CD4-positive, alpha-beta T cell treated with Interleukin-4 for 4 hours (primary cell): Measurements from ENCODE around the gene C10orf105.

Experiments
- DNase-seq: peaks from one replicate; pipeline ENCODE4 v3.0.0-alpha.2; 2020

The C10orf105 gene

DNA sequence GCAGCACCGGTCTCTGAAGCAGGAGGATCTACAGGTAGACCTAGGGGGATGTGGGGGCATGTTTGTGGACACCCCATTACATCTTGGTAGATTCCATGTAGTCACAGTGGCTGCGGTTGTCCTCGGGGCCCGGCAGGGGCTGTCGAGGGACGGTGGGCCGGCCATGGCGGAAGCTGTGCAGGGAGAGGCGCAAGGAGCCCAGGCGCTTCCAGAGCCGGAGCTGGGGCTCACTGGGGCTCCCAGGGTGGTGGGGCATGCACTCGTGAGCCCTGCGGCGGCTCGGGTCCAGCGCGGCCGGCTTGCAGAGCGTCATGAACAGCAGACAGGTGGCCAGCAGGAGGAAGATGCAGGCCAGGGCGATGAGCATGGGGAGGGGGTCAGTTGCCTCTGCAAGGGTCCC, 3.7 kb downstream of the C10orf105 start:
- no peak for DNase-seq

DNA sequence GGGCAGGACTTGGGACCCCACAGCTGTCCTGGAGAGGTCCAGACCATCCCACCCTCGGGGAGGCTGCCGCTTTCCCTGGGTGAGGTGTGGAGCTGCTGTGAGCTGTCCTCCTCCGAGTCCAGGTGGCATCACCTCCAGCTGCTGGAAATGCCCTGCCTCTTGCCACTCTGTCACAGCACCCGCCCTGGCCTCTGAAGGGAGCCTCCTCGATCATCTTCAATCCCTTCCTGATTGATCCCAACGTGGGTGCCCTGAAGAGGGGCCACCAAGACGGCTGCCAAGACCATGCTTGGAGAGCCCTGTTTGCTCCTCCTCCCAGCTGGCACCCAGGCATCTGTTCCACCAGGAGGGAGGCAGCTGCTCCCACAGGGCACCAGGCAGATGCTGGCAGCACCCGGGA, 4.6 kb downstream of the C10orf105 start:
- DNase-seq, result no peak

DNA sequence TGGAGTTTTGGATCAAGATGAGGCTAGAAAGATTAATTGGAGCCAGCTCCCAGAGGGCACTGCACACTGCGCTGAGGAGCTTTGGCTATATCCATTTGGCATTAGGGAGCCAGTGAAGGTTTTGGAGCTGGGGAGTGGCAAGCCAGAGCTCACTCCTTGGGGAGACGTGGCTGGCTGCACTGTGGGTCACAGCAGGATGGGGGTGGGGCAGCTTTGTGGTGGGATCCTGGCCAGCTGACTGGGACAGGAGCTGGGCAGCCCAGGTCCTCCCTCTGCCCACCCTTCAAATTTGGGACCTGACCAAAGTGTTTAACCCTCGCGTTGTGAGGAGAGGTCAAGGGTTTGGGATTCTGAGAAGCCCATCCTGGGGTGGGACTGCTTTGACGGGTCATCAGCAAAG, 5.0 kb downstream of the C10orf105 start:
- DNase-seq, result no peak

DNA sequence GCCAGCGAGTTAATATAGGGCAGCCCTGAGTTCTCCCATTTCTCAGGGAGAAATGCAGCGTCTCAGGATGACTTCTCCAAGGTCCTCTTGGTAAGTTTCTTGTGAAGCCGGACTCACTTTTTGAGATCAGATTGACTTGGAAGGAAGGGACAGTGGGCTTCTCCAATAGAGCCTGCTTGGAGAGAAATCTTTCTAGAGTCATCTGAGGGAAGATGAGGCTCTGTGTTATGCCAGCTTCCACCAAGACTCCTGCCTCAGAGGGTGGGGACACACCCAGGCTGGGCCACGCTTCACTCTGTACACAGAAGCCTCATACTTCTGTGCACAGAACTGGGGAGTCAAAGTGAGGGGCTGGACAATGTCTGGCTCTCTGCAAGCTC, 5.6 kb downstream of the C10orf105 start:
- DNase-seq, result no peak

DNA sequence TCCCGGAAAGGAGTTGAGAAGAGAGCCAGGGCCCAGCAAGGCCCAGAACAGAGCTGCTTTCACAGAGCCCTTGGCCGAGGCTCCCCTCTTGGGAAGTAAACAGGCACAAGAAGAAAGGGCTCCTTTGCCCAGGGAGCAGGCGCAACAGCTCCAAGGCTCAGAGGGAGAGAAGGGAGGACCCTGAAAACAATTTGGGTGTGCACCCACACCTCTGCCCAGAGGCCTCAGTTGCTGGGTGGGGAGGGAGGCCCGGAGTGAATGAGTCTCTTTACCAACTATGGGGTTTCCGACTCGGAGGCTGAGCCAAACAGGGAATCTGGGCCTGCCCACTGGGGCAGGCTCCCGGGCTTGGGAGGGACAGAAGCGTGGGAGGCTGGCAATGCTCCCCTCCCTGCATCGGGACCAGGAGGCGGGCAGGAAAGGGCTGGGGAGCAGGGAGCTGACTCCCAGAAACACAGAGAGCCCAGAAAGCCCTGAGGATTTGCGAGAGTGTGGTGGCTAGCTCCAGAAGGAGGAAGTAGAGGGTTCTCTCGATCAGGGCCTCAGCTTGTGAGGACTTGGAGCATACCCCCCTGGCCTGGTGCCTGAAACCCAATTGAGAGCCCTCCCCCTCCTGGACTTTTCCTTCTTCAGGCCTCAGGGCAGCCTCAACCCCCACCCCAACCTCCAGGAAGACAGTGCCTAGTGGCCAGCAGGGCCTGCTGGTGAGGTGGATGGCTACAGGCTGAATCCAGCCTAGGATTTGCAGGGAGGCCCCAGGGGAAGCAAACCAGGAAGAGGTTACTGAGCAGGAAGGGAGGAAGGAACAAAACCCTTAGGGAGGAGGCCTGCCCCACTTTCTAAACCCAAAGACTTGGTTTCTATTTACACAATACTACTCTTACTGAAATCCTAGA, 6.2 kb downstream of the C10orf105 start:
- DNase-seq, result peak; percentile 57

DNA sequence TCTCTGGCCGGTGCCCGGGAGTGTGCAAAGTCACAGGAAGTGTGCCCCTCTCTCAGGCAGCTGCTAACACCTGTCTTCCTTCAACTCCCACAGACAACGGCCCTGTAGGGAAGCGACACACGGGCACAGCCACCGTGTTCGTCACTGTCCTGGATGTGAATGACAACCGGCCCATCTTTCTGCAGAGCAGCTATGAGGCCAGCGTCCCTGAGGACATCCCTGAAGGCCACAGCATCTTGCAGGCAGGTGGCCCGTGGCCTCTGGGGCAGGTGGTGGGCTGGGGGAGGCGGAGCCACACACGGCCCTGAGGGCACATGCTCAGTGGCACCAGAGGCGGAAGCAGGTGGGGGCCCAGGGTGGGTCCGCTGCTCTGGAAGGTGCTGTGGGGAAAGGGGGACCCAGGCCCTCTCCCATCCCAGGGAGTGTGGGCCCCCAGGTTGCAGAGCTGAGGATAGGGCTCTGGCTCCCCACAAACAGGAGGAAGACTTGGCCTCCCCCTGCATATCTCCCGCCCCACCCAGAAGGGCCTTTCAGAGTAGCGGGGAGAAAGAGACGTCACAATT, 6.9 kb downstream of the C10orf105 start:
- DNase-seq, result peak; percentile 43

DNA sequence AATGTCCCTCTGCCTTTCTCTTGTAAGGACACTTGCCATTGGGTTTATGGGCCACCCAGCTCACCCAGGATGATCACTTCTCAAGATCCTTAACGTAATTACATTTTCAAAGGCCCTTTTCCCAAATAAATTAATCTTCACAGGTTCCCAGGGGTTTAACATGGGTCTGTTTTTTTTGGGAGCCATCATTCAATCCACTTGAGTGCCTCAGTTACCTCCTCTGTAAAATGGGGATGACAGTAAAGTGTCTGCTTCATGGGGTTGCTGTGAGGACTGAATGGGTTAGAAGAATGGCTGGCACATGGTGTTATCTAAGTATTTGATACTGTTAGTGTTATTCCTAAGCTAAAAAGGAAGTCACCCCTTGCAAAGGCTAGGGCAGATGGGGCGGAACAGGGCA, 7.4 kb downstream of the C10orf105 start:
- no peak for DNase-seq

DNA sequence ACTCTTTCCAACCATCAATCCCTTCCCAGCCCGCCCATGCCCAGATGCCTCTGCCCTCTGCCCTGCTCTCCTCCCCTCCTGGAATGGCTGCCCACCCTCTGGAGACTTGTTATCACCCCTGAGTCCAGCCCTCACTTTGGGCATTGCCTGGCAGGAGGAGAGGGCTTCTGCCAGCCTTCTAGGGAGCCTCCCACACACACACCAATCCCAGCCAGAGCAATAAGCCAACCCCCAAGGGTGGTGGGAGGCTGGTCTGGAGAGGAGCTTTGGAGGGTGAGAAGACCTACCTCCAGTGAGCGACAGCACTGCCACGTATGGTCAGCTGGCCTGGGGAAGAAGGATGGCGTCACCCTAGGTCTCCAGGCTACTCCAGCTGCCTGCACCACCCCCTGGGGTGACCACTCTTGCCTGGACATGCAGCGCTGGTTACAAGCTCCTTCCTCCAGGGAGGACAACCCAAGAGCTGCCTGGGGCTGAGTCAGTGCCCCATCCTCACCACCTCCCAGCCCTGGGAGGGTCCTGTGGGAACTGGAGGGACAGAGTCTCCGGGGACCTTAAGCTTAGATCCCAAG, 8.4 kb downstream of the C10orf105 start:
- no peak for DNase-seq

DNA sequence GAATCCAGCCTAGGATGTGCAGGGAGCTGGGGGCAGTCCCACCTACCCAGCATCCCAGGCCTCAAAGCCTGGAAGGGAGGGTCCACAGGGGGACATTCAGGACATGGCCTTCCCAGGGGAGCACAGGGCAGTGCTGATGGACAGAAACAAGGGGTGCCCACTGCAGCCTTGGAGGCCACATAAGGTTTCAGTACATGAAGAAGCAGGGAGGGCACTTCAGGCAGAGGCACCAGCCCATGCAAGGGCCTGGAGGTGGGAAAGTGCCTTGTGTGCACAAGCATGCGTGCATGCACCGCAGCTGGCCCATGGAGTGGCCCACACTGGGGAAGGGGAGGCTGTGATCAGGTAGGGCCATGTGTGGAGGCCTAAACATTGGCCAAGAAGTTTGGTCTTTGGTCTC, 9.1 kb downstream of the C10orf105 start:
- no peak for DNase-seq

DNA sequence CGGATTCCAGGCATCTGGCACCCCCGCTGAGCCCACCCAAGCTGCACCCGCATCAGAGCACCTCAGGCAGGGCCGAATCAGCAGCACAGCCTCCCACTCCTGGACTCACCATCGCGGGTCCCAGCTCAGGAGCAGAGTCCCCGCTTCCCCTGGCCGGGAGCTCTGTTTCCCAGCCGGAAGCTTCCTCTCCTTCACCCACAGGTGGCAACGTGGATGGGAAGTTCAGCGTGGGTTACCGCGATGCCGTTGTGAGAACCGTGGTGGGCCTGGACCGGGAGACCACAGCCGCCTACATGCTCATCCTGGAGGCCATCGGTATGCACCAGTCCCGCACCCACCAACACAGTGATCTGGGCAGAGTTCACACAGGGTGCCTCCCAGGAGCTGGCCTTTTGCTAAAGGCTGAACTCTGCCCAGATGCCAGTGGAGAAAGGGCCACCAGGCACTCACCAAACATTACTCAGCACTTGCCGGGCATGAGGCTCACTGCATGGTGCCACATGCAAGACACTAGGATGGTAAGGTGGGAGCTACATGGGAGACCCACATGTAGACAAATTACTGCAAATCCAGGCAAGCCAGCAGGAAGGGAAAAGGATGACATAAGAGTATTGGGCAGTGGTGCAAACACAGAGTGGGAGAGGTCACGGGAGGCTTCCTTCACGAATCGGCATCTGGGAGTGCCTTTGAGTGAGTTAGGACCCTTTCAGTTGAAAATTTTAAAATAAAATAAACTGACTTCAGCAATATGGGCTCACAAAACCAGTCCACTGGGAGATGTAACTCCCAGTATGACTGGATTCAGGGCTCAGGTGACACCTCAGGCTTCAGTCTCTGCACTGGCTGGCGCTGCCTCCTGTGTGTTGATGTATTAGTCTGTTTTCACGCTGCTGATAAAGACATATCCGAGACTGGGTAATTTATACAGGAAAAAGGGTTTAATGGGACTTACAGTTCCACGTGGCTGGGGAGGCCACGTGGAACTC, 10.4 kb downstream of the C10orf105 start:
- DNase-seq, result no peak

DNA sequence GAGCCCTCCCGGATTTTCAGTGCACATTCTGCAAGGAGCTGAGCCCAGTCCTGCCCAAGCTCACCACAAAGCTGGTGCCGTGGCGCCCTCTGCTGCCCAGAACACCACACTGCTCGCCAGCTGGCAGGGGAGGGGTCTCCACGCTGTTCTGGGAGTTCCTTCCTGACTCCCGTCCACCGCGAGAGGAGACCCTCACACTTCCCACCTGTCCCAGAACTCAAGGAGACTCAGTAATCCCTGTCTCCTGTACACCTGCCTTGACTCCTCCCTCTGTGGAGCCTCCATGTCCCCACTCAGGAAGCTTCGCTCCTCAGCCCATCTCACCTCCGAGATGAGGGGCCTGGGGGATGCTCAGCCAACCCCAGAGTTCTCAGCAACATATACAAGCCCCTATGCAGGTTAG, 11.3 kb downstream of the C10orf105 start:
- peak; percentile 50 for DNase-seq

DNA sequence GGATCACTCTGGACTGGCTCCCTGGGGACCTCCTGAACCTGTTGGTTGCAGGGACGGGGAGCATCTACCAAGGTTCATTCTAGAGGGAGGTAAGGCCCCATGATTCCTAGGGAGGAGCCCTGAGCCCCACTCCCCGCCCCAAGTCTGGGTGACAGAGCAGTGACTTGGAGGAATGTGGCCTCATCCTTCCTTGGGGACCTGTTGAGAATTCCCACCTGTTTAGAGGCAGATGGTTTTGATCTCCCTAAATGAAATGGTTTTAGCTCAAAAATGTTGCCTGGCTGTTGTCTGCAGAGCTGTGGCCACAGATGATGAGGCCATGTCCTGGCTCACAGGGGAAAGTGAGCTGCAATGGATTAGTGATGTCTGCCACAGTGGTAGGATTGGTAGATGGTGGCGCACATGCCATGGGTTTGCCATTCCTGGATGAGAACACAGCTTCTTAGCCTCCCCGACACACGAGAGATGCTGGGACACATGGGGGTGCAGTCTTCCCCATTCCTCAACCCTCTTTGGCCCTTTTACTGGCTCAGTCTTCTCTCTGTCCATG, 12.3 kb downstream of the C10orf105 start:
- DNase-seq, result no peak

DNA sequence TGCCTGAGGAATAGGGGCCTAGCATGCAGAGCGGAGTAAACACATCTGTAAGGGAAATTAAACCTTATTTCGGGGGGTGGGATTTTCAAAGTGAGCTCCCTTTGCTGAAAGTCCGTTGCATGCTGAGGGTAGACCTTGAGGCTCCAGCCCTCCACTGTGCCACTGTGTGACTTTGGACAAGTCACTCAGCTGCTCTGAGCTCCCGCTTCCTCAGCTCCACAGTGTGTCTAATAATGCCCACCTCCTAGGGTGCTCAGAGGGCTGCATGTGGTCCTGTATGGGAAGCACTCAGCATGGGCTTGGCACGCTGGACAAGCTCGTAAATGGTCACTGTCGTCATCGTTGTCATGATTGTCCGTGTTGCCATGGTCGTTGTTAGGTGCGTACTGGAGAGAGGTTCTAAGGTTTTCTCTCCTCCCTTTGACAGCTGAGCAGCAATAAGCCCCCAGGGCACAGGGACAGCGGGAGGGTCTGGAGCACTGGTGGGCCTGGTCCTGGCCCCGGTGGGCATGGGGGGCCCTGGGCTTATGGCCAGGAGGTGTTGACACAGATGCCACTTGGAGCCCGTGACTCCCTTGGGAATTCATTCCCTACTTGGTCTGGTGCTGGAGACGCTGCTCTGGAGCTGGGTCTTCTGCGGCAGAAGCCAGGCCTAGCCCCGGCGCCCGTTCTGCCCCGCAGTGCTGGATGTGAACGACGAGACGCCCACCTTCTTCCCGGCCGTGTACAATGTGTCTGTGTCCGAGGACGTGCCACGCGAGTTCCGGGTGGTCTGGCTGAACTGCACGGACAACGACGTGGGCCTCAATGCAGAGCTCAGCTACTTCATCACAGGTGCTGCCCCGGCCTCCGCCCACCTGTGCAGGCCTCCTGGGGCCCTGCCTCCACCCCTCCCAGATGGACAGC, 13.1 kb downstream of the C10orf105 start:
- DNase-seq, result no peak

DNA sequence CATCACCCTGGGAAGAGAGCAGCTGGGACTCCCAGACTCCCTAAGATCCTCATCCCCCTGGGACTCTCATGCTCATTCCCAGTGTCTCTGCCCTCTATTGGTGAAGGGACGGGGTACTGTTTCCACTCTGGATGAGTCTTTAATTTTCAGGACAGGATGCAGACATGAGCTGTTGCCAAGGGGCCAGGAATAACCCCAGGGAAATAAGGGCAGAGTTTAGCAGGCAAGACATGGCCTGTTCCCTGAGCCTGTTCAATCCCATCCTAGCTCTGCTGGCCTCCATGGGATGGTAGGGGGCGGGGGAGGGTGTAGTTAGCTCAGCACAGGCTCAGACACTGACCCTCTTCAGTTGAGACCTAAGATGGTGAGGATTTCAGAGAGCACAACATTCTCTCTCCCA, 14.0 kb downstream of the C10orf105 start:
- no peak for DNase-seq

DNA sequence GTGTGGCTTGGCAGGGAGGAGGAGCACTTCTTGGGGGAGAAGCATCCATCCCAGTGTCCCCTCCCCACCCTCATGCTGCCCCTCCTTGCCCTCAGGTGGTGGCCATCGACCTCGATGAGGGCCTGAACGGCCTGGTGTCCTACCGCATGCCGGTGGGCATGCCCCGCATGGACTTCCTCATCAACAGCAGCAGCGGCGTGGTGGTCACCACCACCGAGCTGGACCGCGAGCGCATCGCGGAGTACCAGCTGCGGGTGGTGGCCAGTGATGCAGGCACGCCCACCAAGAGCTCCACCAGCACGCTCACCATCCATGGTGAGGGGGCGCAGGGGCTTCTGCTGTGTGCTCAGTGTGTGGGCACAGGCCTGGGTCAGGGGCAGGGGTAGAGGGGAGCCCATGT, 14.8 kb downstream of the C10orf105 start:
- DNase-seq, result no peak

DNA sequence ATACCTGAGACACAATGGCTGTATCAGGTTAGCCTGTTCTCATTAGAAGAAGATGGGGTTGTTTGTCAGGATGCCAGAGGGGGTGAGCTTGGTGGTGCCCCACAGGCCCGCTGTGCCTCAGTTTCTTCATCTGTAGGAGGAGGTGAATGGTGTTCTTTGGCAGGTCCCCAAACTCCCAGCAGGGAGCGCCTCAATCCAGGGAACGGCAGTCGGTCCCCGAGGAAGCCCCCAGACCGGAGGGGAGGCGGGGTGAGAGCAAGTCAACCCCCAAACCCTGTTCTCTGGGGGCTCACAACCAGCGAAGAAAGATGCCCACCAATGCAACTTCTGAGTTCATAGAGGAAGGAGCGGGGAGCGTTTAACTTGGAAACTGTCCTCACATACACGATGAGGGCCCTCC, 16.0 kb downstream of the C10orf105 start:
- DNase-seq, result no peak

DNA sequence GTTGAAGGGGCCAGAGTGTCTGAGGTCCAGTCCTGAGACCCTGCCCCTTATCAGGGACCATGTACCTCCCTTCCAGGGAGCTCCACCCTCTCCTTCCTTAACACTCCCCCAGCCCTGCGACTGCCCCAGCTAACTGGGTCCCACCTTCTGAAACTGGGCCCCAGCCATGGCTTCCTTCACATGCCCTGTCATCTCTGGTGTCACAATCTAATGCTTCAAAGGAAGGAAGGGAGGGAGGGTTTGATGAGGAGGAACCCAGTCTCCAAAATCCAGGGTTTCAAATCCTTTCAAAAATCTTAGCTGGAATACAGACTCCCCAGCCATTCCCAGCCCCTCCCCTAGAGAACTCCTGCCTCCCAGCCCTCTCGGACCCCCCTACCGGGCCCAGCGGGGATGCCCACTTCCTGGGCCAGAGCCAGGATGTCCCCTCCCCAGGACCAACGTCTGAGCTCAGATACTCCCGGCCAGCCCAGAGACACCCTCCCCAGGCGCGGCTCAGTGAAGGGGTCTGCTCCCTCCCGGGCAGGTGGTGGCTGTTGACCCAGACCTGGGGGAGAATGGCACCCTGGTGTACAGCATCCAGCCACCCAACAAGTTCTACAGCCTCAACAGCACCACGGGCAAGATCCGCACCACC, 18.0 kb downstream of the C10orf105 start:
- DNase-seq, result no peak

DNA sequence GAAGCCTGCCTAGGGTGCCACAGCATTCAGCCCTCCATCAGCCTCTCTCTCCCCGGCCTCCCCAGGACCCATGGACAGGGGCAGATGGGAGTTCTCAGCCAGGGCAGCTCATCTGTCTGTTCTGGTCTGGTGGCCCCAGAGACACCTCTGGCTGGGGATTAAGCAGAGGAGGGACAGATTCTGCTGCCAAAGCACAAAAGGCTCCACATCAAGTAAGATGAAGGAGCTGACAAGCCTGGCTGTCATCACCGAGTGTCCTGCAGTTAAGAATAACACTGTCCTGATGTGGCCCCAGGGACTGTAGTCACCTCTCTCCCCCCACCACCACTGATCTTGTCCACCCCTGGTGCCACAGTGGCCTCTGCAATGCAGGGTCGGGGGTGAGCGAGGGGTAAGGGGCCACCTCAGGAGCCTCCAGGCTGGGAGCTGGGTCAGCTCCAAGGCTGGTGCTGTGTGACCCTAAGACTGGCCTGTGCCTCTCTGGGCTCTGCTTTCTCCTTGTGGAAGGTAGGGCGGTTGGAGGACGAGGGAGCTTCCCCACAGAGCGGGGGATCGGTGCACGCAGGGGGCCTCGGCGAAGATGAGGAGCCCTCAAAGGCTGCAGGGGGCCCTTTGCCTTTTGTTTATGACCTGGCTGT, 18.7 kb downstream of the C10orf105 start:
- DNase-seq, result no peak

DNA sequence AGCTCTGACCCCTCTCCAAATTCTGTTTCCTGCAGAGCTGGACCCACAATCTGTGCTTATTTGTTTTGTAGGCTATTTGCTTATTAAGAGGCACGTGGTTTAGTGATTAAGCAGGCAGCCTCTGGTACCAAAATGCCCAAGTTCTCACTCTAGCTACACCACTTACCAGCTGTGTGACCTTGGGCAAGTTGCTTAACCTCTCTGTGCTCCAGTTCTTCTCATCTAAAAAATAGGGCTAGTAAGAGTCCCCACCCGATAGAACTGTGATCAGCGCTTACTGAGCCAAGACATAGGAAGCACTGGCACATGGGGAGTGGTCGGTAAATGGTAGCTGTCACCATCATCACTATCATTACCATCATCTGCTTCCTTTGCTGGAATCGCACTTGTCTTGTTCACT, 20.8 kb downstream of the C10orf105 start:
- DNase-seq, result no peak

DNA sequence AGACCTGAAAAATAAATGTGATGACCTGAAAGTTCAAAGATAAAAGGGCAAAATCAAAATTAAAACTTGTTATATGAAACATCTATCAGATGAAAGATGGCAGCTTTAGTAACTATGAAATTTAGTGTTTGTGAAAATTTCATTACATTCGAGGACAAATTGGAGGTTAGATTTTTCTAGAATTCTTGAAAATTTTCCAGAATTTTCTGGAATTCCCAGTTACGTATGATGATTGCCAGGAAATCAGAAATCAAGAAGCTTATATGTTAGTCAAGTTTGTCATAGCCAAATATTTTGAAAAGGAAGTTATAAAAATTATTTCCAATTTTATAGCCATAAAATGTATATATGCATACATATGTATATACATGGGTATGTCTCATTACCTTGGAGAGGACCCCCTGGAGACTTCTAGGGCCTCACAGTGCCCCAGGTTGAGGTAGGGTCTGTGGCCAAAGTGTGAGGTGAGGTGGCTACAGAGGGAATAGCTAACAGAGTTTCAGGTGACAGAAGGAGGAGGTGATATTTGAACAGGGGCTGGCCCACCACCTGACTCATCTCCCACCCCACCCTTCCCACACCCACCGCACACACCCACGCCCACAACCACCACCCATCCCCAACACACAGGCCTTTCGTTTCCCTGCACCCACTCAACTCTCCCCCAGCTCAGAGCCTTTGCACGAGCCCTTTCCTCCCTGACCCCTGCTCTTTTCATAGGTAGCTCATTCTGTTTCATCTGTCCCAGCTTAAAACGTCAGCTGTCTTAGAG, 21.5 kb downstream of the C10orf105 start:
- DNase-seq, result peak; percentile 68
